GM21423 (cell line): Measurements from ENCODE around the gene CPHXL.

Experiments
- ATAC-seq: cut with Tn5 transposase; IDR thresholded peaks from one replicate; pipeline ENCODE4 v1.9.1; 2021; ENCODE audit warnings: mild to moderate bottlenecking, moderate library complexity; ENCODE audit not compliant: unreplicated experiment

The CPHXL gene

DNA sequence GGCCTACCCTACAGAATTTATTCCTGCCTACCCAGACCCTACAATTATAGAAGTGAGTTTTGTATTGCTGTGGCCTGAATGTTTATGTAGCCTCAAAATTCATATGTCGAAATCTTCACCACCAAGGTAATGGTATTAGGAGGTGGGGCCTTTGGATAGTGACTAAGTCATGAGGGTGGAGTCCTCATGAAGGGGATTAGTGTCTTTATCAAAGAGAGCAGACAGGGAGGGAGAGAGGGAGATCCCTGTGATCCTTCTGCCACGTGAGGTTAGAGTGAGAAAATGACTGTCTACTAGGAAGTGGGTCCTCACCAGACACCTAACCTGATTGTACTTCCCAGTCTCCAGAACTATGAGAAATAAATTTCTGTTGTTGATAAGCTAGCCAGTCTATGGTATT is 24.0 kb downstream of the CPHXL start:
- no peak for ATAC-seq

- ATAC-seq, result no peak
Measured at GRCh38 chr16:75701361-75701760, 24.9 kb downstream of the CPHXL start, which contains the start of gene DUXB. TSS of gene DUXB (minus strand) at chr16:75701461. CDS start at chr16:75701418, 43 bp downstream.

DNA sequence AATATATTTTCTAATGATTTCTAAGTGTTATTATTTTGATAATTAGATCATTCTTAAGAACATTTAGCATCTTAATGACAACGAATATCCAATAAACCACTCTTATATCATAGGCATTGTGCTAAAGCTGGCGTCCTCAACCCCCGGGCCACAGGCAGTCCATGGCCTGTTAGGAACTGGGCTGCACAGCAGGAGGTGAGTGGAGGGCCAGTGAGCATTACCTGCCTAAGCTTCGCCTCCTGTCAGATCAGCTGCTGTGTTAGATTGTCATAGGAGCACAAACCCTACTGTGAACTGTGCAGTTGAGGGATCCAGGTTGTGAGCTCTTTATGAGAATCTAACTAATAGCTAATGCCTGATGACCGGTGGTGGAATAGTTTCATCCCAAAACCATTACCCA is 28.7 kb downstream of the CPHXL start:
- ATAC-seq, result no peak

DNA sequence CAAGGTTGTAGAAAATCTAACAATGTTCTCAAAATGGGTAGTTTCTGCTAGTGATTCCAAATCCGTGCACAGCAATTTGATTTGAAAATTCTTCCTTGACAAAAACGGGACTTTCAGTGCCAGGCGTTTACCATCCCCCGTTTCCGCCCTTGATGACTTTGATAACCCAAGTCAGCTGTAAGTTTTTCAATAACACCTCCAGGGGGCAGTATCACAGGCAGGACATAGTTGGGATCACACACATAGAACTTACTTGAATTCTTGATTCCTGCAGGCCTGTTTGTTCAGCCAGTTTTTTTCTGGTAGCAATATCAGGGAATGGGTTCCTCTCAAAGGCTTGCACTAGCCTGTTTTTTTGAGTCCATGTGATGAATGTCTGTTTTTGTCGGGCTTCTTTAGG is 30.6 kb downstream of the CPHXL start:
- ATAC-seq, result no peak

DNA sequence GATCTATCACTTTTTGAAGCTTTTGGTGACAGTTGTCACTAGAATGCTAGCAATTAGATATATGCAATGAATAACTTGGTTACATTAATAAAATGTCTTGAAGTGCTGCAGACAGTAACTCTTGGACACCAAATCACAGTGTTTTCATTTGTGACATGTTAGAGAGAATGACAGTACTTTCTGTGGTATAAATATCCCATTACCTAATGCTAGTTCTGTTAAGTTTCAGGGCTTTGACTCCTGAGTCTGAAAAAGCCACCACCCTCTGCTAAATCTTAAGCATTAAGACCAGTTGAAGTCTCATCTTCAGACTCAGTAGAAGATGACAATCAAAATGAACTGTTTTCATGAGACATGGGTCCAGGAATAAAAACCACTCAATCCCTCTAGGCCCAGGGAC is 38.9 kb downstream of the CPHXL start:
- ATAC-seq, result no peak

- no peak for ATAC-seq
Measured at GRCh38 chr16:75682308-75682707, 44.0 kb downstream of the CPHXL start.

DNA sequence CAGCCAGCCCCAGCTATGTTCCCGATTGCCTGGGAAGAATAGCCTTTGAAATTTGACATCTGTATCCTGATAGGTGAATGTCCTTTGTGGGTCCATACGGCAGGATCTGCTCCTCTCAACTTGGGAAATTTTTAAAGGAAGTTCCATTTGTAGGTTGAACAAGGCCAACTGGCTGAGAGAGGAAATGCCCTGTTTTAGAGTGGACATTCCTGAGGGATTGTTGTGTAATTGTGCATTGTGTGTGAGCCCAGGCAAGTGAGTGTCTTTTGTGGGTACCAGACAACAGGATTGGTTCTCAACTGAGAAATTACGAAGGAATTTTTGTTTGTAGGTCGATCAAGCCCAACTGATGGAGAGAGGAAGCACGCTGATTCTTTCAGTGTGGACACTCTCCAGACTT is 46.9 kb downstream of the CPHXL start:
- no peak for ATAC-seq

DNA sequence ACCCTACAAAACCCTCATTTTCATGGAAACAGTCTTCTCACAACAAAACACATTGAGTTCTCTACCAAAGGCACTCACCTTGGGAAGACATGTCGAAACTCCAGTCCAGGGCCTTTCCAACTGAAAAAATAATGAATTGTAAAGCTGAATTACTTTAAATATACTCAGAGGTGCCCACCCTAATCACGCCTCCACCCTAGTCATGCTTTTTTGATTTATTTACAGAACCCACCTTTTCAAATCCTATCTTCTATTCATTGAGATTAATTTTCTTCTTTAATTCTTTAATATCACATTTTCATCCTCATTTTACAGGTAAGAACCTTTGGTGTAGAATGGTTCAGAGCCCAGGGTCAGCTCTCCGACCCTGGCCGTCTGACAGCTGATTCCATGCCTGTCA is 49.4 kb downstream of the CPHXL start, which contains the start of gene CPHXL2:
Gene CPHXL2, minus strand, starts transcription at position 101 of the 400 bp plus-strand sequence. Its CDS starts 10 bp downstream, at position 91.
- no peak for ATAC-seq

GRCh38 chr16:75667503-75667902 is 58.8 kb downstream of the CPHXL start:
- no peak for ATAC-seq
